Heart left ventricle (tissue), 16 donors: ENCODE data around the gene CRHR1. TPM values are rescaled to one million over a fixed set of nuclear protein-coding genes. Genes with fewer than 3 reads are reported as not detected.

Source experiments
- ATAC-seq, 4 donors: fragments of 200-7000 bp; cut with Tn5 transposase; one replicate each; pipeline ENCODE4 v1.9.1; 2020 to 2022; ENCODE audit warnings: moderate library complexity in 4 of 4, mild to moderate bottlenecking in 3 of 4, moderate number of reproducible peaks in 1 of 4
- DNase-seq, 5 donors: peaks; one replicate each; pipeline ENCODE4 v3.0.0-alpha.2; 2020
- H3K27ac ChIP-seq, 12 donors: fragments of 200-600 bp; sonication (generic) in 4 of 12; one replicate each; pipeline versions ENCODE4 v1.5.0 to v1.8.0; 2016 to 2022; ENCODE audit warnings: mild to moderate bottlenecking in 2 of 12
- H3K27me3 ChIP-seq, 9 donors: fragments of 200-600 bp; sonication (generic) in 2 of 9; one replicate each; pipeline versions ENCODE4 v1.5.1 to v1.8.0; 2016 to 2022; ENCODE audit warnings: mild to moderate bottlenecking in 3 of 9
- H3K36me3 ChIP-seq, 9 donors: fragments of 200-600 bp; sonication (generic) in 2 of 9; one replicate each; pipeline versions ENCODE4 v1.5.0 to v1.8.0; 2018 to 2022; ENCODE audit warnings: mild to moderate bottlenecking in 2 of 9
- H3K4me1 ChIP-seq, 12 donors: fragments of 200-600 bp; sonication (generic) in 4 of 12; one replicate each; pipeline versions ENCODE4 v1.5.0 to v1.8.0; 2016 to 2022; ENCODE audit warnings: mild to moderate bottlenecking in 3 of 12
- H3K4me3 ChIP-seq, 12 donors: fragments of 200-600 bp; sonication (generic) in 4 of 12; one replicate each; pipeline versions ENCODE4 v1.5.0 to v1.8.0; 2017 to 2022; ENCODE audit warnings: mild to moderate bottlenecking in 9 of 12, moderate library complexity in 4 of 12
- H3K9me3 ChIP-seq, 12 donors: fragments of 200-600 bp; sonication (generic) in 4 of 12; one replicate each; pipeline versions ENCODE4 v1.5.0 to v1.8.0; 2016 to 2022; ENCODE audit warnings: mild to moderate bottlenecking in 1 of 12
- CTCF ChIP-seq, 12 donors: fragments of 200-600 bp; sonication (generic) in 4 of 12; IDR thresholded peaks; one replicate each; pipeline versions ENCODE4 v1.5.0 to v1.8.0; 2018 to 2022; ENCODE audit warnings: antibody characterized with exemption in 12 of 12, mild to moderate bottlenecking in 5 of 12
- POLR2A ChIP-seq, 2 donors: fragments of 450-650 bp; IDR thresholded peaks; one replicate each; pipeline ENCODE4 v1.6.1; 2017; ENCODE audit warnings: antibody characterized with exemption in 2 of 2, mild to moderate bottlenecking in 2 of 2, moderate library complexity in 2 of 2
- WGBS, 4 donors: extraction: QIAGEN DNeasy Blood & Tissue Kit in 2 of 4; methylation state at CpG; one replicate each; pipeline versions ENCODE4 v1.1.5 to v1.1.7; 2013 to 2018; 5-methylcytosine and 5-hydroxymethylcytosine counted together
- intact Hi-C, 10 donors: fragments of 100-400 bp; cut with DNase I; formaldehyde crosslinking; loops; one replicate each; pipeline versions ENCODE4 v1.11.1 to v1.14.2; 2022
- long read RNA-seq, 3 donors: library from polyadenylated mRNA; unstranded; transcript quantifications; one replicate each; pipeline ENCODE4 v2.0.0, GENCODE V29; 2020 to 2021
- polyA plus RNA-seq, 2 donors: library from polyadenylated mRNA; stranded (reverse); fragments of 200-250 nt; gene quantifications; one replicate each; pipeline ENCODE4 v1.2.3, GENCODE V29; 2013
- total RNA-seq, 9 donors: library from RNA; depleted of rRNA in 2 of 9; stranded (reverse); fragments of >200 nt in 2 of 9; fragmentation: NEBNext Ultra II Directional in 3 of 9; extraction: Animal tissue kit (Norgen Biotek cat#: 25700) in 3 of 9; gene quantifications; one replicate each; pipeline versions ENCODE4 v1.1.0 to v1.2.4, GENCODE V29; 2016 to 2023
- donor health status: ischemic (EF 13 %, LVEDD 7.1; RV severe dilation, severe dysfunction).
- donor health status: healthy with polysubstance abuse.
- donor health status: DM: no; HTN: yes; CAD: no.
- donor health status: DM: no; HTN: no; CAD: no.
- donor health status: ischemic (EF 25% LVEDD 6.9; RV normal size, moderate dysfunction).
- donor health status: ischemic (EF 25% LVEDD 5.7; RV mildly dilated, moderate dysfunction).
- donor health status: healthy.
- donor health status: DM: yes; HTN: yes; CAD: no.
- donor health status: ischemic (EF 35%, LVEDD 5.7; RV mildly dilated, moderate dysfunction).
- donor health status: nonischemic (EF 11% LVEDD 7.7; RV severe dilation, severe dysfunction).
- donor health status: DM: yes; HTN: yes; CAD: no.
- donor health status: PGD.
- donor health status: ischemic (EF 29% LVEDD 5.4; RV normal size, mild dysfunction).
- donor health status: nonischemic (EF 23%, LVEDD 6.1; RV moderate dilation, normal function).

The CRHR1 gene
- total RNA-seq (under 1 TPM in 1 of 9 donors, not detected in 8; 0.52 TPM), polyA plus RNA-seq (not detected)
- long read RNA-seq, donor 1, result 0 reads
- long read RNA-seq, donor 2, result 0 reads
- long read RNA-seq, donor 3, result 0 reads

- peak in 1 of 4 donors; percentile 30 for ATAC-seq
Measured at GRCh38 chr17:45784293-45784740, at the start of gene CRHR1. TSS of gene CRHR1 (plus strand) at chr17:45784320. CDS start at chr17:45784545, 225 bp downstream.

GRCh38 chr17:45734598-45734997 is 49.5 kb upstream of the CRHR1 start:
- Histone ChIP-seq H3K27ac (no peak overlapping the region), H3K36me3 (no peaks in the 10 kb centered on the region), H3K9me3 (peaks cover 0 to 29% (median 0%) of the 10 kb centered on the region in 12 donors), H3K27me3 (peaks cover 0 to 2% (median 0%) of the 10 kb centered on the region in 9 donors), H3K4me3 (no peak overlapping the region), H3K4me1 (no peaks in the 10 kb centered on the region)
- TF ChIP-seq CTCF (IDR thresholded peaks at IDR 0.05) (no peak), POLR2A (IDR thresholded peaks at IDR 0.05) (no peak)
- no peak for ATAC-seq
- DNase-seq, result no peak
- 73 to 77% (median 74%) methylated on average over 3 of the region's 3 CpGs for WGBS, 4 donors
- intact Hi-C loops, result no loop called here

More at GRCh38 chr17:45784293-45784740, at the start of gene CRHR1:
- H3K27ac ChIP-seq, result no peak within 1 kb of the TSS
- H3K4me1 ChIP-seq, result peaks cover 6 to 27% (median 19%) of the 10 kb centered on the region in 12 donors
- intact Hi-C loops, result no loop called here
- H3K36me3 ChIP-seq, result no peaks in the 10 kb centered on the region
- WGBS, 4 donors, result 0 to 2% (median 1%) methylated on average over 7 to 56 of the region's 56 CpGs
- H3K4me3 ChIP-seq, result peak within 1 kb of the TSS; percentile 21 to 58 (median 50)
- DNase-seq, result no peak
- peaks cover 13 to 83% (median 40%) of the 10 kb centered on the region in 9 donors for H3K27me3 ChIP-seq
- TF ChIP-seq POLR2A (IDR thresholded peaks at IDR 0.05), result no peak
- TF ChIP-seq CTCF (IDR thresholded peaks at IDR 0.05), result no peak
- no peaks in the 10 kb centered on the region for H3K9me3 ChIP-seq

GRCh38 chr17:45735488-45735887 is 48.6 kb upstream of the CRHR1 start:
- DNase-seq, result no peak
- no peak for TF ChIP-seq CTCF (IDR thresholded peaks at IDR 0.05)
- no peak for TF ChIP-seq POLR2A (IDR thresholded peaks at IDR 0.05)
- WGBS, 4 donors, result 0 to 46% (median 13%) methylated on average over 1 of the region's 1 CpG
- peaks cover 0 to 4% (median 0%) of the 10 kb centered on the region in 12 donors for H3K4me1 ChIP-seq
- intact Hi-C loops, result no loop called here
- H3K36me3 ChIP-seq, result no peaks in the 10 kb centered on the region
- no peak overlapping the region for H3K4me3 ChIP-seq
- peaks cover 0 to 4% (median 0%) of the 10 kb centered on the region in 9 donors for H3K27me3 ChIP-seq
- H3K9me3 ChIP-seq, result peaks cover 0 to 25% (median 0%) of the 10 kb centered on the region in 12 donors
- ATAC-seq, result no peak
- H3K27ac ChIP-seq, result no peak overlapping the region

- Histone ChIP-seq H3K27ac (no peak overlapping the region), H3K4me3 (no peak overlapping the region), H3K36me3 (no peaks in the 10 kb centered on the region), H3K4me1 (peaks cover 0 to 12% (median 0%) of the 10 kb centered on the region in 12 donors), H3K9me3 (peaks cover 0 to 5% (median 0%) of the 10 kb centered on the region in 12 donors), H3K27me3 (peaks cover 0 to 27% (median 2%) of the 10 kb centered on the region in 9 donors)
- intact Hi-C loops, result no loop called here
- no peak for TF ChIP-seq POLR2A (IDR thresholded peaks at IDR 0.05)
- no peak for TF ChIP-seq CTCF (IDR thresholded peaks at IDR 0.05)
- DNase-seq (no peak), ATAC-seq (no peak)
- WGBS, 4 donors, result 91 to 95% (median 92%) methylated on average over 2 of the region's 2 CpGs; no CpG with 5 or more reads in 1 of the 4 donors
Measured at GRCh38 chr17:45739786-45740185, 44.3 kb upstream of the CRHR1 start.
